Neural progenitor cell (in vitro differentiated cells): ENCODE results near the gene CDR2L.

ENCODE experiments used
- CTCF ChIP-seq: fragments of 200-600 bp; sonication (generic); IDR thresholded peaks from 2 replicates; pipeline ENCODE4 v1.5.1; 2017; ENCODE audit warnings: antibody characterized with exemption, mild to moderate bottlenecking
- EZH2 ChIP-seq: fragments of 200-600 bp; sonication (generic); IDR thresholded peaks from 2 replicates; pipeline ENCODE4 v1.6.1; 2017; ENCODE audit warnings: antibody characterized with exemption, mild to moderate bottlenecking, moderate library complexity

- TF ChIP-seq EZH2 (no peak), CTCF (peak; percentile 41)
Observed at GRCh38 chr17:74987909-74988711, 678 bp downstream of the CDR2L start.
